Upper lobe of left lung (tissue), 6 donors: ENCODE measurements around the gene PRKG1. TPM values are rescaled to one million over a fixed set of nuclear protein-coding genes. Genes with fewer than 3 reads are reported as not detected.

Source experiments
- ATAC-seq, 2 donors: fragments of 200-7000 bp; cut with Tn5 transposase; one replicate each; pipeline ENCODE4 v1.9.1; 2022; ENCODE audit warnings: mild to moderate bottlenecking in 2 of 2, moderate library complexity in 2 of 2; ENCODE audit not compliant: low FRiP score in 2 of 2
- DNase-seq, 2 donors: peaks; one replicate each; pipeline ENCODE4 v3.0.0-alpha.2; 2019 to 2020
- H3K27ac ChIP-seq, 4 donors: fragments of 200-600 bp; sonication (generic); one replicate each; pipeline ENCODE4 v1.5.1; 2016 to 2019
- H3K27me3 ChIP-seq, 4 donors: fragments of 200-600 bp; sonication (generic); one replicate each; pipeline ENCODE4 v1.5.1; 2017 to 2019
- H3K36me3 ChIP-seq, 4 donors: fragments of 200-600 bp; sonication (generic); one replicate each; pipeline ENCODE4 v1.5.1; 2016 to 2019
- H3K4me1 ChIP-seq, 4 donors: fragments of 200-600 bp; sonication (generic); one replicate each; pipeline ENCODE4 v1.5.1; 2018 to 2019
- H3K4me3 ChIP-seq, 4 donors: fragments of 200-600 bp; sonication (generic); one replicate each; pipeline ENCODE4 v1.5.1; 2017 to 2019; ENCODE audit warnings: mild to moderate bottlenecking in 2 of 4, moderate library complexity in 1 of 4
- H3K9me3 ChIP-seq, 4 donors: fragments of 200-600 bp; sonication (generic); one replicate each; pipeline ENCODE4 v1.5.1; 2018 to 2019
- EP300 ChIP-seq, 4 donors: sonication (generic); formaldehyde crosslinking; IDR thresholded peaks; one replicate each; pipeline ENCODE4 v1.5.1; 2017; ENCODE audit warnings: antibody characterized with exemption in 4 of 4, control low read depth in 2 of 4
- POLR2A ChIP-seq, 4 donors: fragments of 450-650 bp; IDR thresholded peaks; one replicate each; pipeline ENCODE4 v1.5.1; 2016 to 2017; ENCODE audit warnings: antibody characterized with exemption in 4 of 4, mild to moderate bottlenecking in 2 of 4
- POLR2AphosphoS5 ChIP-seq, 2 donors: sonication (generic); formaldehyde crosslinking; IDR thresholded peaks; one replicate each; pipeline ENCODE4 v1.5.1; 2017; ENCODE audit warnings: antibody characterized with exemption in 2 of 2
- WGBS, 2 donors: methylation state at CpG; one replicate each; pipeline ENCODE4 v1.1.5; 2017 to 2018; 5-methylcytosine and 5-hydroxymethylcytosine counted together
- total RNA-seq, 6 donors: library from RNA; depleted of rRNA in 4 of 6; stranded (reverse); fragments of >200 nt in 4 of 6; gene quantifications; one replicate each; pipeline versions ENCODE4 v1.1.0 to v1.2.1, GENCODE V29; 2016 to 2021
- TF ChIP-seq, protein P1 (sequence below), 6 experiments: fragments of 450-650 bp in 4 of 6; fragments of 200-600 bp in 2 of 6; sonication (generic) in 2 of 6; IDR thresholded peaks; one replicate each; pipeline ENCODE4 v1.5.1; 2016 to 2019; ENCODE audit warnings: antibody characterized with exemption in 6 of 6
- donor health status: DM: no; HTN: no; CAD: no; lungs with moderate emphysema.
- donor health status: DM: no; HTN: yes; CAD: no; lungs with severe emphysema.

PRKG1 gene
- total RNA-seq, 6 donors from 2014 or later, result 12.9 to 43.0 (median 25.0) TPM

DNA sequence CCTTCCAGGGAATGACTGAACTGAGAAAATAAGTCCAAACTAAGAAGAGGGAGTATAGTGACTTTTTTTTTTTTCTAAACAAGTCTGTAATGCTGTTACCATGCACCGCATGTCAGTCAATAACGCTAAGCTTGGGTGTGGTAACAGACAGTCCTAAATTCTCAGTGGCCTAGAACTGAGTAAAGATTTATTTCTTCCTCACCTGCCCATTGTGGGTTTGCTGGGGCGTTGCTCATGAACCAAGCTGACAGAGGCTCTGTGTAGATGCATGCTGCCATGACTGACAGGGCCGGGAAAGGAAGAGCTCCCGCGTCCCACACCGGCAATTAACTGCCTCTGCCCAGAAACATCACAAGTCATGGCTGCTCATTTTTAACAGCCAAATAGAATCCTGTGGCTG is 25.5 kb upstream of the PRKG1 start:
- 82 to 88% methylated on average over 4 to 7 of the region's 7 CpGs for WGBS, 2 donors
- Histone ChIP-seq H3K9me3 (no peaks in the 10 kb centered on the region), H3K27me3 (no peaks in the 10 kb centered on the region), H3K4me1 (peaks cover 0 to 3% (median 0%) of the 10 kb centered on the region in 4 donors), H3K27ac (no peak overlapping the region), H3K4me3 (no peak overlapping the region), H3K36me3 (no peaks in the 10 kb centered on the region)
- ATAC-seq (no peak), DNase-seq (no peak)
- TF ChIP-seq, protein P1, sequence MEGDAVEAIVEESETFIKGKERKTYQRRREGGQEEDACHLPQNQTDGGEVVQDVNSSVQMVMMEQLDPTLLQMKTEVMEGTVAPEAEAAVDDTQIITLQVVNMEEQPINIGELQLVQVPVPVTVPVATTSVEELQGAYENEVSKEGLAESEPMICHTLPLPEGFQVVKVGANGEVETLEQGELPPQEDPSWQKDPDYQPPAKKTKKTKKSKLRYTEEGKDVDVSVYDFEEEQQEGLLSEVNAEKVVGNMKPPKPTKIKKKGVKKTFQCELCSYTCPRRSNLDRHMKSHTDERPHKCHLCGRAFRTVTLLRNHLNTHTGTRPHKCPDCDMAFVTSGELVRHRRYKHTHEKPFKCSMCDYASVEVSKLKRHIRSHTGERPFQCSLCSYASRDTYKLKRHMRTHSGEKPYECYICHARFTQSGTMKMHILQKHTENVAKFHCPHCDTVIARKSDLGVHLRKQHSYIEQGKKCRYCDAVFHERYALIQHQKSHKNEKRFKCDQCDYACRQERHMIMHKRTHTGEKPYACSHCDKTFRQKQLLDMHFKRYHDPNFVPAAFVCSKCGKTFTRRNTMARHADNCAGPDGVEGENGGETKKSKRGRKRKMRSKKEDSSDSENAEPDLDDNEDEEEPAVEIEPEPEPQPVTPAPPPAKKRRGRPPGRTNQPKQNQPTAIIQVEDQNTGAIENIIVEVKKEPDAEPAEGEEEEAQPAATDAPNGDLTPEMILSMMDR (IDR thresholded peaks at IDR 0.05), result no peak
- TF ChIP-seq EP300 (IDR thresholded peaks at IDR 0.05) (no peak), POLR2AphosphoS5 (IDR thresholded peaks at IDR 0.05) (no peak), POLR2A (IDR thresholded peaks at IDR 0.05) (no peak)

DNA sequence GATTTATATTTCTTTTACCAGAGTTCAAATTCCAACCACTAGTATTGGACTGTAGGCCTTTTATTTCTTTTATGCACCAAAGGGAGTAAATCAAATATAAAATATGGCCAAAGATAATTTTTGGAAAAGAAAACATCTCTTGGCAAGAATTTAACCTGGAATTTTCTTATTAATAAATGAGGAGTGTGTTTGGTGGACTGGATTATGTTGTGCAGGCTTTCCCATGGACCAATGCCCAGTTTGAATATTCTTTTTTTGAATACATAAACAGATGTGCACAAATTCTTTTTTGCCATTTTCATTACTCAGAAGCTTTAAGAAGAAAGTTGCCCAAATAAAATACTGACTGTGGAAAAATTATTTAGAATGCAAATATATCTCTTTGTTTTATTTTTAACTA is 22.1 kb upstream of the PRKG1 start:
- no peaks in the 10 kb centered on the region for H3K36me3 ChIP-seq
- H3K4me3 ChIP-seq, result no peak overlapping the region
- ATAC-seq (no peak), DNase-seq (no peak)
- no peaks in the 10 kb centered on the region for H3K27me3 ChIP-seq
- no peak overlapping the region for H3K27ac ChIP-seq
- TF ChIP-seq EP300 (IDR thresholded peaks at IDR 0.05), result no peak
- TF ChIP-seq, protein P1 (IDR thresholded peaks at IDR 0.05), result no peak
- no peak for TF ChIP-seq POLR2A (IDR thresholded peaks at IDR 0.05)
- no peak for TF ChIP-seq POLR2AphosphoS5 (IDR thresholded peaks at IDR 0.05)
- H3K9me3 ChIP-seq, result no peaks in the 10 kb centered on the region
- peaks cover 0 to 3% (median 0%) of the 10 kb centered on the region in 4 donors for H3K4me1 ChIP-seq

DNA sequence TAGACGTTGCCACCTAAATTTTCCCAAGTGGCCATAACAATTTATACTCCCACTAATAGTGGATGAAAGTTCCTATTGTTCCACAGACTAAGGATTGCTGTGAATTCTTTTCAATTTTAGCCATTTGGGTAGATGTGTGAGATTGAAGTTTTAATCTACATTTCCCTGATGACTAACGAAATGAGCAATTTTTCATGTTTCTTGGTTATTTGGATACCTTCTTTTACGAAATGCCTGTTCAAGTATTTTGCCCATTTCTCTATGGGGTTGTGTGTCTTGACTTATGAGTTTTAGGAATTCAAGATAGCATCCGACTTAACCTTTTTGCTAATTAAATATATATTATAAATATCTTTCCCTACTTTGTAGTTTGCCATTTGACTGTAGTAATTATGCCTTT is 16.4 kb upstream of the PRKG1 start:
- no peak overlapping the region for H3K27ac ChIP-seq
- no peaks in the 10 kb centered on the region for H3K36me3 ChIP-seq
- peaks cover 0 to 6% (median 0%) of the 10 kb centered on the region in 4 donors for H3K9me3 ChIP-seq
- DNase-seq (no peak), ATAC-seq (no peak)
- no peak for TF ChIP-seq EP300 (IDR thresholded peaks at IDR 0.05)
- no peak for TF ChIP-seq POLR2A (IDR thresholded peaks at IDR 0.05)
- TF ChIP-seq POLR2AphosphoS5 (IDR thresholded peaks at IDR 0.05), result no peak
- TF ChIP-seq, protein P1 (IDR thresholded peaks at IDR 0.05), result no peak
- 91 to 95% methylated on average over 4 of the region's 4 CpGs for WGBS, 2 donors
- H3K4me3 ChIP-seq, result no peak overlapping the region
- no peaks in the 10 kb centered on the region for H3K27me3 ChIP-seq
- no peaks in the 10 kb centered on the region for H3K4me1 ChIP-seq

DNA sequence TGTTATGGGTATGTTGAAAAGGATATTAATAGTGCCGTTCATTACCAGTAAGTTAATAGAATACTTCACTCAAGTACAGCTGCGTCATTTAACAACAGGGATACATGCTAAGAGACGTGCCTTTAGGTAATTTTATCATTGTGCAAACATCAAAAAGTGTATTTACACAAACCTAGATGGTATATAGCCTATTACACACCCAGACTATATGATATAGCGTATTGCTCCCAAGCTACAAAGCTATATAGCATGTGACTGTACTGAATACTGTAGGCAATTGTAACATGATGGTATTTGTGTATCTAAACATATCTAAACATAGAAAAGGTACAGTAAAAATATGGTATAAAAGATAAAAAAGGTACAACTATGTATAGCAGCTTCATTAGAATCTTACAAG is 11.1 kb upstream of the PRKG1 start:
- Histone ChIP-seq H3K36me3 (no peaks in the 10 kb centered on the region), H3K27ac (no peak overlapping the region), H3K9me3 (peaks cover 0 to 2% (median 0%) of the 10 kb centered on the region in 4 donors), H3K4me1 (no peaks in the 10 kb centered on the region), H3K27me3 (no peaks in the 10 kb centered on the region), H3K4me3 (no peak overlapping the region)
- TF ChIP-seq POLR2A (IDR thresholded peaks at IDR 0.05), result no peak
- no peak for DNase-seq
- no peak for ATAC-seq
- 83 to 85% methylated on average over 4 of the region's 4 CpGs for whole genome bisulfite sequencing, 2 donors

DNA sequence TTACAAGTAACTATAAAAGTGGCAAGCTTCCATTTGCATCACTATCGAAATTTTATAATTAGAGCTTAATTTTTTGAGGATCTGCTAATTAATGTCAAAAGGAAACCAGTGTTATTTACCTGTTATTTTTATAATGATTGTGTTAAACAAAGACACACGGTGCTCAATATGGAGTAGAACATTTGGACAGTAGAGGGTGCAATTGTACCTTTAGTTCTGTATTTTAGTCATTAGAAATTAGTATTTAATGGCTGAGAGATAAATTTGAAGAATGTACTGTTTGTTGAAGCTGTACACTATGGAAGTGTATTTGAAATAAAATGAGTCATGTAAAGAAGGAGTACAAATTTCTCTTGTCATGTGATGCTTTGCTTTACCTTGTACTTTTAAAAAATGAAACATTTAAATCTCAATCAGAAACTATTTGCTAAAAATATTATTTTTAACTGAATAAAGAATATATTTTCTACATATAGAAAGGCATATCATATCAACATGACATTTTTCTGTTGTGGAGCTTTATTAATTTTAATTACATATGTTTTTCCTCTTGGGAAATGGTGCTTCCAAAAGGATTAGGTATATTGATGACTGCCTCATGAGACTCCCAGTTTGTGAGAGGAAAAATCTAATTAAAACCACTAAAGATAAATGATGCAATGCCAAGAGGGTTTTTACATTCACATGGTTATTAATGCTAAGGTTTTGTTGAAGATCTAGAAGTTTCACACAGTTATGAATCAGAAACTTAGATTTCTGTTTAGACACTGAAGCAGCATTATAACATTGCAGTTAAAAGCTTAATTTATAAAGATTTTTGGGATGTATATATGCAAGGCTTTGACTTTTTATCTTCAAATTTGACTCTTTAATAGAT is 10.4 kb upstream of the PRKG1 start:
- no peaks in the 10 kb centered on the region for H3K36me3 ChIP-seq
- ATAC-seq, result peak in 1 of 2 donors; percentile 53
- no peak for TF ChIP-seq EP300 (IDR thresholded peaks at IDR 0.05)
- TF ChIP-seq, protein P1 (IDR thresholded peaks at IDR 0.05), result peak; percentile 10 to 47 (median 36)
- H3K27ac ChIP-seq, result no peak overlapping the region
- no peaks in the 10 kb centered on the region for H3K4me1 ChIP-seq
- no peaks in the 10 kb centered on the region for H3K9me3 ChIP-seq
- DNase-seq, result no peak
- H3K27me3 ChIP-seq, result no peaks in the 10 kb centered on the region
- H3K4me3 ChIP-seq, result no peak overlapping the region
- 5 to 6% methylated on average over 2 of the region's 2 CpGs for WGBS, 2 donors
